Skin epidermis (tissue), 12 donors: Measurements from ENCODE around the gene SYMPK.

Experiments
- H3K27ac ChIP-seq, 21 experiments: fragments of 200-600 bp; sonication (generic) in 11 of 21; one replicate each; pipeline ENCODE4 v1.5.0; 2020; ENCODE audit warnings: mild to moderate bottlenecking in 3 of 21, inconsistent platforms in 2 of 21, moderate library complexity in 2 of 21
- H3K4me3 ChIP-seq, 7 experiments: fragments of 200-600 bp; sonication (generic) in 2 of 7; one replicate each; pipeline ENCODE4 v1.5.0; 2020; ENCODE audit warnings: inconsistent platforms in 2 of 7, mild to moderate bottlenecking in 2 of 7, moderate library complexity in 1 of 7

Gene SYMPK

DNA sequence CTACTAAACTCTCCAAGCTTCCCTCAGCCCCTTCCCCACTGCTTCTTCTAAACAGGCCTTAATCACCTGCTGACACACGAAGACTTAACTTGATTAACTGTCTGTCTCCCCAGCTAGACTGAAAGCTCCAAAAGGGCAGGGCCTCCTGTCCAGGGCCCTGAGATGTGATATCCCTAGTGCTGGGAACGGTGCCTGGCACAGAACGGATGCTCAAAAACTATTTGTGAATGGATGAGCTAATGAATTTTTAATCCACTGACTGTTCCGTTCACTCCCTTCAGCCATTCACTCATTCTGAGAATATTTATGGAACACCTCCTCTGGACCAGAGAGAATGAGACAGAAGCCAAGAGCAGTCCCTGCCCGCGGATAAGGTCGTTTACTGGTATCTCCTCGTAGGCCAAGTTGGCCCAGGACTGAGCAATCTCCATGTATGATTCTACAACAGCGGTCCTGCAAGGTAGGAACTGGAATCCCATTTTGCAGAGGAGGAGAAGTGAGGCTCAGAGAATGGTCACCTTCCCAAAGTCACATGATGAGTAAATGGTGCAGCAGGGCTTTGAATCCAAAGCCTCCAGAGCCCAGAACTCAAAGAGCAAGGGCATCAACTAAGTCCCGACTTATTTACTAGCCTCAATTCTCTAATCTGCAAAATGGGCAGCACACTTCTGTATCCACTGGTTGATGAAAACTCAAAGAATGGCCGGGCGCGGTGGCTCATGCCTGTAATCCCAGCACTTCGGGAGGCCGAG is 73.7 kb downstream of the SYMPK start:
- H3K27ac ChIP-seq, result no peak overlapping the region
- no peak overlapping the region for H3K4me3 ChIP-seq

DNA sequence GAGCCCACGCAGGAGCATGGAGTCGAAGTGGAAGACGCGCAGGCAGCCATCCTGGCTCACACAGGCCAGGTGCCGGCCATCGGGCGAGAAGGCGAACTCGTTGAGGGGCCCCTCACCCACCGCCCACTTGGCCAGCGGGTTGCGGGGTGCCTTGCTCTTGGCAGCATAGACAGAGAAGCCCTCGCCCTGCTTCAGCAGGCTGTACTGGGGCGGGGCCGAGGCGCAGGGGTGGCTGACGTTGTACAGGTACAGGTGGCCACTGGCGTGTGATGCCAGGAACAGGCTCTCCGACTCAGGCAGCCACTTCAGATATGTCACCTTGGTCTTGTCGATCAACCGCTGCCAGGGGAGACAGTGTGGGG is 76.4 kb downstream of the SYMPK start:
- H3K4me3 ChIP-seq, result no peak overlapping the region
- H3K27ac ChIP-seq, result no peak overlapping the region

DNA sequence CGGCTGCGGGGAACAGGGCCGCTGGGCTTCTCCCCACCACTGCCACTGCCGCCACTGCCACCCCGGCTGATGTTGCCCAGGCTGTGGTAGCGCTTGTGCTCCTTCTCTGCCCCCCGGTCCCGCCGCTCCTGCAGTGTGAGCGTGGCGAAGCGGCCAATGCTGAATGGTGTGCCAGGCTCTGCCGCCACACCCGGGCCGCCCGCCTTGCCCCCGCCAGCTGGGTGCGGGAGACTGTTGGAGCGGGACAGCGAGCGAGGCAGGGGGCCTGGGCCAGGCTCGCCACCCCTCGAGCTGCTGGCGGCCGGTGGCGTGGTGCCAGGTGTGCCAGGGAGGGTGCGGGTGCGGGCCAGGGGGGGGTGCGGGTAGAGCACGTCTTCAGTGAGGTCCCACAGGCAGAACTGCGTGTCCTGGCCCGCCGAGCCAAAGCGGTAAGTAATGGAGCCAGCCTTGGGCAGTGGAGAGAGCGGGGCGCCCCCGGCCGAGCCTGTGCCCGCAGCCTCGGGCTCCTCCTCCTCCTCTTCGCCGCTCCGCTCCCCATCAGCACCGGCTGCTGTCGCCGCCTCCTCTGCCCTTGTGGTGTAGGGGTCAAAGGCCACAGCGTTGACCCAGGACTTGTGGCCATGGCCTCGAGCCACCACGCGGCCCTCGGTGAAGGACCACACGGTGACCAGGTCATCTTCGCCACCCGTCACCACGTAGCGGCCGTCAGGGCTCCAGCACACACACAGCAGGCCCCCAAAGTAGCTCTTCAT is 77.0 kb downstream of the SYMPK start:
- no peak overlapping the region for H3K4me3 ChIP-seq
- peak overlapping the region in 7 of 21 experiments; percentile 13 to 84 (median 61) for H3K27ac ChIP-seq

DNA sequence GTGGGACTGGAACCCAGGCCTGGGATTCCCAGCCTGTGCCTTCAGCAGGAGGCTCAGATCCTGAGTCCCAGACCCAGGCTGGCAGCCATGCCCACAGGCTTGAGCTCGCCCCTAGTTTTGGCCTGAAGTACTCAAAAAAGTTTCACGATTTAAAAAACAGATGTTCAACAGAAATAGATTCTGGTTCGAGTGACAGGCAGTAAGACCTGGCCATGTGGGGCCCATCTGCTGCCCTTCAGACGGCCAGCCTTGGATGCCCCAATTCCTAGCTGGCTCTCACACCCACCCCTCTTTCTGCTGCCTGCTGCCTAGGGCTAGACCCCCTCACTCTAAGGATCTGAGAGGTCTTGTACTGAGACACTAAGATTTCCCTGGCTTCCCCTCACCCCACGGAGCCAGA is 77.8 kb downstream of the SYMPK start:
- H3K4me3 ChIP-seq, result no peak overlapping the region
- peak overlapping the region in 13 of 21 experiments; percentile 13 to 84 (median 70) for H3K27ac ChIP-seq

DNA sequence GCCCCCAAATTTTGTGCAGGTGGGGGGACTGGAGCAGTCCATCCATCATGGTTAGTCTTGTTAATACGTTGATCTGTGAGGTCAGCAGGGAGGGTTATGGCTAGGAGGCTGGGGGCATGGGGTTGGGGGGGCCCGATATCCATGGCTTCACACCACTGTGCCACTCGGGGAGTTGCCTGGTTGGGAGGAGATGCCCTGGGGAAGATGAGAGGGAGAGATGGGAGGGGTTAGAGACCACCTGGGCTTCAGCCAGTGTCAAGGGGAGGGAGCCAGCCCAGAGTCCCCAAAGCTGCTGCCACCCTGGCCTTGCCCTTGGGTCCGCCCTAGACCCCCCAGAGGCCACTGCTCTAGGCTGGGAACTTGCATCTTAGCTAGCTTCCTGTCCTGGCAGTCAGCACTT is 78.9 kb downstream of the SYMPK start:
- Histone ChIP-seq H3K27ac (peak overlapping the region in 20 of 21 experiments; percentile 5 to 84 (median 70)), H3K4me3 (no peak overlapping the region)

DNA sequence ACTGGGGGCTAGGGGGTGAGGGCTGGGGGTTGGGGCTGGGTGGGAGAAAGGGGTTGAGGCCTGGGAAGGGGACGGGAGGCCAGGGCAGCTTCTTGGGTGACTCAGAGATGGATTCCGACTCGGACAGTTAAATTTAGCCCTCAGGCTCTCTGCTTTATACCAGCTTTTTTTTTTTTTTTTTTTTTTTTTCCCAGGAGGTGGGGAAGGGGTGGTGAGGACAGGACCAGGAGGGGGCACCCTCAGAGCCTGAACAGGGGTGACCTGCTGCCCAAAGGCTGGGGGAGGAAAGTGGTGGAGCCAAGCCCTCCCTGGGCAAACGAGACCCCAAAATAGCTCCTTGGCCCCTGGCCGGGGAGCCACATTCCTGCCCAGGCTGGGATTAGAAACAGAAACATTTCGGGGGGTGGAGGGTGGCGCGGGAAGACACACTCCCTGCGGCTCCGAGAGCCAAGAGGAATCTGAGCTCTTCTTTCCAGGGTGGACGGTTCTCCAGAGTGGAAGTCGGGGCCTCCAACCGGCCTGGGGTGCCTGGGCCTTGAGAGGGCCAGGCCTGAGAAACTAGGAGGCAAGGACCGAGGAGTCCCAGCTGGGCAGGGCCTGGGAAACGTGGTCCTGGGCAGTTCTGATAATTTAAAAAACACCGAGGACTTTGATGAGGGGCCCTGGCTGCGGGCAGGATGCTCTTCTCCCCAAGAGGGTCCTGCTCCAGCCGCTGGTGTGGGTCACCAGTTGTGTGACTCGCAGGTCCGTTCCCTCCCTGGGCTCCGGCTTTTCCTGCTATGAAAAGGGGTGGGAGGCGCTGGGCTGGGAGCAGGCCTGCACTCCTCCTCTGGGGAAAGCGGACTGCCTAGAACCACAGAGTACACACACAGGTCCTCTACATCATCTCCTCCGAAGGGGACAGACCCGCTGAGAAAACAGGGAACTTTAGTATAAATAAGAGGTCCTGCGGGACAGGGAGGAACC is 79.8 kb downstream of the SYMPK start:
- H3K4me3 ChIP-seq, result peak overlapping the region in 3 of 7 experiments; percentile 31 to 39 (median 36)
- H3K27ac ChIP-seq, result peak overlapping the region in 20 of 21 experiments; percentile 5 to 84 (median 70)

DNA sequence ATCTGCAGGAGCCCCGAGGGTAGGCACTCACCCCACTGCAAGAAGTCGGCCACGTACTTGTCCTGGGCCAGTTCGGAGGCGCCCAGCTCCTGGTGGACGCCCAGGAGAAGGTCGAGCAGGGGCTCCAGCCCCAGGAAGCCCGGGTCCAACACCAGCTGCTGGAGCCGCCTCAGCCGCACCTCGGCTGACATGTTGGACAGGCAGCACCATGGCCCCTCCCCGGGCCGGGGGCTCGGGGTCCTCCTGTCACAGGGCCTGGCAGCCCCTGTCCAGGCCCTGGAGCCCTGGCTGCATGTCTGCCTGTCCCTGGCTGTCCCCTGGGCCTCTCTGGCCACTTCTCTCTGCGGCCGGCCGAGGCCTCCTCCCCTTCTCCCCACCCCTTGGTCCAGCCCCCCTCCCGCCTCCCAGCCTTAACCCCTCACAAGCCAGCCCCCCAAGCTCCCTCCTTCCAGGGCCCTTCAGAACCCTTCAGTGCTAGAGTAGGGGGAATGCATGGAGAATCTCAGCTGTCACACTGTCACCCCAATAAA is 80.7 kb downstream of the SYMPK start, which contains the start of gene DMPK:
DMPK (minus strand) TSS at position 329 of the 530 bp plus-strand sequence; CDS start at position 191, 138 bp downstream.
- H3K27ac ChIP-seq, result peak within 1 kb of the TSS in 20 of 21 experiments; percentile 5 to 84 (median 70)
- peak within 1 kb of the TSS; percentile 28 to 39 (median 34) for H3K4me3 ChIP-seq

DNA sequence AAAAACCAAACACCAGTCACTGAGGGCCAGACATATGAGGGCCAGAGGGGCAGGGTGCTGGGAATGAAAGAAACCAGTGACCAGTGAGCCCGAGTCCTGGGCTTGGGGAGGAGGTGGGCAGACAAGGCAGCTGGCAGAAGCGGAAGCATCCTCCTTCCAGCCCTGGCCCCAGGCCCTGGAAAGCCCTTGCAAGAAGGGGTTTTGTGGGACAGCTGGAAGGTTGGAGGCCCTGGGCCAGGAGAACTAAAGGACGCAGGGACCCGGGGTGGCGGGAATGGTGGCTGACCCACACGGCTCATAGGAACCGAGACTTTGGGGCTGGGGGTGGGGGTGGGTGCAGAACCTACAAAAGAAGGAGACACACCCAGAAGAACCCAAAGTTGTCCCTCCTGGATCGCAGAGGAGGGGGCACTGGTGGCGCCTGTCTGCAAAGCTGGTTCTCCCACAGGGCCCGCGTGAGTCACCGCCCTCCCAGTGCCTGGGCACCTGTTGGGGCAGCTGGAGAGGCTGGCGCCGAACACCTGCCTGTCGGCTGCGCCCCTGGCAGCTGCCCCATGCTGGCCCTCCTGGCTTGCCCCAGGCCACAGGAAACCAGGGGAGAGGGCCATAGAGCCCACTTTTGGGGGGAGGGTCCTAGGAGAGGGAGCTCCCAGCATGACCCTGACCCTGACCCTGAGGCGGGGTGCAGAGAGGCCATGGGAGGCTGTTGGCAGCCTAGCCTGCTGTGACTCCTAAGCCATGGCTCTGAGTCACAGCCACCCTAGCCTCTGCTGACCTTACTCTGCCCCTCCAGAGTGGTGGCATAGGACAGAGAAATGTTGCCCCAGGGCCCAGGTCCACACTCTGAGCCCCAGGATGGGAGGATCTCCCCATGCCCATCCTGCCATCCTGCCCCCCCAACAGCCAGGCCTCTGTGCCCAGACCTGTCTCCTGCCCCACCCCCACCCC is 81.5 kb downstream of the SYMPK start:
- Histone ChIP-seq H3K4me3 (peak overlapping the region; percentile 28 to 39 (median 34)), H3K27ac (peak overlapping the region in 18 of 21 experiments; percentile 5 to 84 (median 72))

DNA sequence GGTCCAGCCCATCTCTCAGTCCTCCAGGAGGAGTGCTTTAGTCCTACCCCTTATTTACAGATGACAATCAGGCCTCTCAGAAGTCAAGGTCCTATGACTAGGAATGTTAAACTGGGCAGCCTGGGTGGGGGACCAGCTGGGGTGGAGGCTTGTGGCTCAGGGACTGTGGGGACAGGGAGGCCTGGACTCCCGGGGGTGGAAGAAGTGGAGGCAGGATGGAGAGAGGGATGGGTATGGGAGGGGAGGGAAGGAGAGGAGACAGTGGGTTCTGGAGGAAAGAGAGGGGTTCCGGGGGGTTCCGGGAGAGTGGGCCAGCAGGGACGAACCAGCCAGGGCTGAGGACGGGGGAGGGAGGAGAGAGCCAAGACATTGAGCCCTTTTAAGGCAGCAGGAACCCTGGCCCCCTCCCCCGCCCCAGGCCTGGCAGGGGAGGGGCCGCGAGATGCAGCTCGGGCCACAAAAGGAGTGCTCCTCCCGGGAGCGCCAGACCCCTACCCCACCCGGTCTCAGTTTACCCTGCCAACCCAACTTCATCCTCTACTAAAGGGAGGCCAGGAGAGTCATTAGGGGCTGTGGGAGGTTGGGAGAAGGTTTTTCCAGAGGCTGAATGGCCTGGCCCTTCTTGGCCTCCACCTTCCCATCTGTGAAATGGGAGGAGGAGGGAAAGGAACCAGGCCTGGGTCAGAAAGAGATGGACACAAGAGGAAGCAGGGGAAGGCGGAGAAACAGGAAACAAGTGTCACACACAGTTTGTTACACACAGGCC is 82.3 kb downstream of the SYMPK start:
- H3K27ac ChIP-seq, result peak overlapping the region in 4 of 21 experiments; percentile 5 to 78 (median 56)
- peak overlapping the region in 1 of 7 experiments; percentile 31 for H3K4me3 ChIP-seq

DNA sequence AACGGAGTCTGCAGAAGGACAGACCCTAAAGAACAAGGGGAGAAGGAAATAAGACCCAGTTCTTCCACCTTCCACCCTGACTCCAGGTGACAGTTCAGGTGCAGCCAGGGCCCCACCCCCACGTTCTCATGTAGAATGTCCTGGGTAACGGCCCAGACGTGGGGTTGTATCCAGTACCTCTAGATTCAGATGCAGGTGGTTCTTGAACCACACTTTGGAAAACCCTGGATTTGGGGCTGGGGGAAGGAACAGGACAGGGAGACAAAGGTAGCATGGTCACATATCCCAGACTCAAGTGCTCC is 82.8 kb downstream of the SYMPK start:
- Histone ChIP-seq H3K27ac (peak overlapping the region in 2 of 21 experiments; percentile 5 to 67), H3K4me3 (no peak overlapping the region)

DNA sequence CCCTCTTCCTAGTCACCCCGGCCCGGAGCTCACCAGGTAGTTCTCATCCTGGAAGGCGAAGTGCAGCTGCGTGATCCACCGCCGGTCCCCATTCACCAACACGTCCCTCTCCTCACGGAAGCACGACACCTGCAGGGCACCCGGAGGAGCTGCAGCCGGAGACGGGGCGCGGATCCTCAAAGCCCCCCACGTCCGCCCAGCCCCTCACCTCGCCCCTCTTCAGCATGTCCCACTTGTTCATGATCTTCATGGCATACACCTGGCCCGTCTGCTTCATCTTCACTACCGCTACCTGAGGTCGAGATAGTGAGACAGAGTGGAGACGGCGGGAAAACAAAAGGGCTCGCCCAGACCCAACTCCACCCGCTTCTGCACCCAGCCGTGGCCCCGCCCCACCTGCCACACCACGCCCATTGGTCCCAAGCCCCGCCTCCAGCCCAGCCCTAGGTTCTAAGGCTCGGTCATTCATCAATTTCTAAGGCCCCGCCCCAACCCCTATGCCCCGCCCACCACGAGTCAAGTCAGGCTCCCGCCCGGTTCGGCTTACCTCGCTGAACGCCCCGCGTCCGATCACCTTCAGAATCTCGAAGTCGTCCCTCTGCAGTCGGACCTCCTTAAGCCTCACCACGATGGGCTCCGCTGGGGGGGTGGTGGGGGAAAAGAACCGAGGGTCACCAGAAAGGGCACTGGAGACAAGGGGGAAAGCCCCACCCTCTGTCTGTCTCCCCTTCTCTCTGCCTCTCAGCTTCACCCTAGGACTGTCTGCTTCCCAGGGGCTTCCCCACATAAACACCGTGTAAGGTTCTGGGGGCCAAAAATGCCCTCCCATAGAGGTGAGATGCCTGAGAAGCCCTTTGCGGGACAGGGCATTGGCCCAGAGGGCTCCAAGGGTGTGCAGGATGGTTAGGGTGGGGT is 83.5 kb downstream of the SYMPK start:
- peak overlapping the region in 2 of 7 experiments; percentile 3 to 30 for H3K4me3 ChIP-seq
- peak overlapping the region in 2 of 21 experiments; percentile 5 to 67 for H3K27ac ChIP-seq

DNA sequence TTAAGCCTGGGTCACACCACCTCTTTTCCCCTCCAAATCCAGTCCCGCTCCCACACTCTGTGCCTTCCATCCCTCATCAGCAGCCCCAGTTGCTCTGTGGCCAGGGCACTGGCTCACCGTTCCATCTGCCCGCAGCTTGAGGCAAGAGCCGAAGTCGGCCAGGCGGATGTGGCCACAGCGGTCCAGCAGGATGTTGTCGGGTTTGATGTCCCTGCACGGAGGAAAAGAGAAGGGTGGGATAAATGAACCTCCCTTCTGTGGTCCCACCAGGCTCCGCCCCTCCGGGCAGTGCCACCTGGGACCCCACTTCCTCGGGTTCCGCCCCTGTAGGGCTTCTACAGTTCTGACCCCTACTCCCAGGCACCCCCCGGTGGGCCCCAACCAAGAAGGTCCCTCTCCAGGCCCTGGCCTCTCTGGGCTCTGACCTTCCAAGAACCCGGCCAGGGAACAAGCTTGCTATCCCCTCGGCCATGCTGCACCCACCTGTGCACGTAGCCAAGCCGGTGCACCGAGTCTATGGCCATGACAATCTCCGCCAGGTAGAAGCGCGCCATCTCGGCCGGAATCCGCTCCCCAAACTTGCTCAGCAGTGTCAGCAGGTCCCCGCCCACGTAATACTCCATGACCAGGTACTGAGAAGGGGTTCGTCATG is 84.8 kb downstream of the SYMPK start:
- Histone ChIP-seq H3K27ac (no peak overlapping the region), H3K4me3 (no peak overlapping the region)

DNA sequence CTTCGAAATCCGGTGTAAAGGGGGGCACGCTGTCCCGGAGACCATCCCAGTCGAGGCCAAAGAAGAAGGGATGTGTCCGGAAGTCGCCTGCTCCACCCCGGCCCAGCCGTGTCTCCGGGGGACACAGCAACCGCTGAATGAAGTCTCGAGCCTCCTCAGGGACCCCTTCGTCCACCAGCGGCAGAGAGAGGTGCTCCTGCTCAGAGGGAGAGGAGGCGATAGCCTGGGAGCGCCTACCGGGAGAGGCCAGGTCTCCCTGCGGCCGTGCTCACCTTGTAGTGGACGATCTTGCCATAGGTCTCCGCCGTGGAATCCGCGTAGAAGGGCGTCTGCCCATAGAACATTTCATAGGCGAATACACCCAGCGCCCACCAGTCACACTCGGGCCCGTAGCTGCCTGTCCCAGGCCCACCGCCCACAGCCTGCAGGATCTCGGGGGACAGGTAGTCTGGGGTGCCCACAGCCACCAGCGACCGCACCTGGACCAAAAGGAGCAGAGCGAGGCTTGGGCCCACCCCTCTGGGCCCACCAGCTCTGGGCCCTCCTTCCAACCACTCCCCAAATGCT is 85.5 kb downstream of the SYMPK start:
- Histone ChIP-seq H3K4me3 (no peak overlapping the region), H3K27ac (no peak overlapping the region)

DNA sequence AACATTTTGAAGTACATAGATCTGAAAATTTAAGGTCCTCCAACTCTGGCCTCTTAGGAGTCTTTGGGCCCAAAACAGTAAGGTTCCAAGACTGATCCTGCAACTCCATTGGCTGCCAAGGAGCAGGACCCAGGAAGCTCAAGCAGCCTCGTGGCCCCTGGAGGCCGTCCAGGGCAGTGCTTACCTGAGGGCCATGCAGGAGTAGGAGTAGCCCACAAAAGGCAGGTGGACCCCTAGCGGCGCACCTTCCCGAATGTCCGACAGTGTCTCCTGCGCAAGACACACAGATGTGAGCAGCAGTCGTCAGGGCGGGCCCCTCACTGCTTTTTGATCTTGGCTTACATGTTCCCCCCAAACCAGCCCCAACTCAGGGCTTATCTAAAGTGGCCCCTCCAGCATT is 88.2 kb downstream of the SYMPK start:
- Histone ChIP-seq H3K27ac (no peak overlapping the region), H3K4me3 (no peak overlapping the region)

DNA sequence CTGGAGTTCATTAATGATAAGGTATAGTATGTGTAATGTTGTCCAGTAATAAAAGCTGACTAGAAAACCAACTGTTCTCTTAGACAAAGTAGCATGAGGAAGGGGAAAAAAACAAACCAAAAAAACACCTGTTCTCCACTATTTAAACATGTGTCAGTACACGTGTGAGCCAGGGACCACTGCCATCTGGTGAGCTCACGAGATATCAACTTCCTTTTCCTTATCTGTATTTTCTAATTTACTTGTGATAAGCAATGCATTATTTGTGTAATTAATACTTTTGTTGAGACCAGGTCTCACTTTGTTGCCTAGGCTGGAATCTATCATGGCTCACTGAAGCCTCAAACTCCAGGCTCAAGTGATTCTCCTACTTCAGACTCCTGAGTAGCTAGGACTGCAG is 89.6 kb downstream of the SYMPK start:
- H3K4me3 ChIP-seq, result no peak overlapping the region
- H3K27ac ChIP-seq, result no peak overlapping the region

DNA sequence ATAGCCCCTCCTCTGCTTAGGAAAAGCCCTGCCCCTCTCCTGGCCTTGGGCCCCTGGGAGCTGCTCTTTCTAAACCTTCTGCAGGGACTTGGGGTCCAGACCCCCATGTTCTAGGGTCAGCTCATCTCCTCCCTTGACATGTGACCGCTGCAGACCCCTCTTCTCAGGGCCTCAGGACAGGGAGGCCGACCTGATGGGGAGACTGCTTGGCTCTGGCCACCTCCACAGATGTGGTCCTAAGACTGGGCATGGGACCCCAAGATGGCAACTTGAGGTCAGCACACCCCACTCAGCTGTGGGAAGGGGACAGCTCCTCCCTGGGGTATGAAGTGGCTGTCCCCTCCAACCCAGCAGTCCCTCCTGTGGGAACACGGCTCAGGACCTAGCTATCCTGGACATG is 90.0 kb downstream of the SYMPK start:
- Histone ChIP-seq H3K27ac (no peak overlapping the region), H3K4me3 (no peak overlapping the region)
